HEK293 (cell line): ENCODE data around the gene PFDN5.

Experiments
- GLI4 ChIP-seq: fragments of 450-650 bp; formaldehyde crosslinking; IDR thresholded peaks from 2 replicates; pipeline ENCODE4 v1.5.1; 2016; ENCODE audit warnings: missing biosample characterization, missing genetic modification characterization
- GLIS1 ChIP-seq: fragments of 450-650 bp; formaldehyde crosslinking; IDR thresholded peaks from 2 replicates; pipeline ENCODE4 v1.5.1; 2016; ENCODE audit warnings: missing biosample characterization, missing genetic modification characterization
- OVOL3 ChIP-seq: fragments of 450-650 bp; formaldehyde crosslinking; IDR thresholded peaks from 2 replicates; pipeline ENCODE4 v1.5.1; 2016; ENCODE audit warnings: missing biosample characterization, missing genetic modification characterization
- REST ChIP-seq: fragments of 450-650 bp; formaldehyde crosslinking; IDR thresholded peaks from 2 replicates; pipeline ENCODE4 v1.5.1; 2016; ENCODE audit warnings: missing biosample characterization, missing genetic modification characterization
- SCRT1 ChIP-seq: fragments of 450-650 bp; formaldehyde crosslinking; IDR thresholded peaks from 2 replicates; pipeline ENCODE4 v1.5.1; 2016; ENCODE audit warnings: missing biosample characterization, missing genetic modification characterization, borderline replicate concordance
- SP3 ChIP-seq: fragments of 450-650 bp; formaldehyde crosslinking; IDR thresholded peaks from 2 replicates; pipeline ENCODE4 v1.5.1; 2016; ENCODE audit warnings: missing biosample characterization, missing genetic modification characterization
- SP7 ChIP-seq: fragments of 450-650 bp; formaldehyde crosslinking; IDR thresholded peaks from 2 replicates; pipeline ENCODE4 v1.5.1; 2016; ENCODE audit warnings: missing biosample characterization, missing genetic modification characterization
- ZFP37 ChIP-seq: fragments of 450-650 bp; formaldehyde crosslinking; IDR thresholded peaks from 2 replicates; pipeline ENCODE4 v1.5.1; 2016; ENCODE audit warnings: missing biosample characterization, missing genetic modification characterization
- ZIC2 ChIP-seq: fragments of 450-650 bp; formaldehyde crosslinking; IDR thresholded peaks from 2 replicates; pipeline ENCODE4 v1.5.1; 2016; ENCODE audit warnings: missing biosample characterization, missing genetic modification characterization
- ZNF10 ChIP-seq: fragments of 450-650 bp; formaldehyde crosslinking; IDR thresholded peaks from 2 replicates; pipeline ENCODE4 v1.5.1; 2017; ENCODE audit warnings: missing biosample characterization, missing genetic modification characterization
- ZNF221 ChIP-seq: fragments of 450-650 bp; formaldehyde crosslinking; IDR thresholded peaks from 2 replicates; pipeline ENCODE4 v1.5.1; 2017; ENCODE audit warnings: missing biosample characterization, missing genetic modification characterization, borderline replicate concordance
- ZNF311 ChIP-seq: fragments of 450-650 bp; formaldehyde crosslinking; IDR thresholded peaks from 2 replicates; pipeline ENCODE4 v1.5.1; 2017; ENCODE audit warnings: missing biosample characterization, missing genetic modification characterization, borderline replicate concordance
- ZNF335 ChIP-seq: fragments of 450-650 bp; formaldehyde crosslinking; conservative IDR thresholded peaks from 2 replicates; pipeline ENCODE4 v1.5.1; 2016; ENCODE audit warnings: missing biosample characterization, missing genetic modification characterization
- ZNF391 ChIP-seq: fragments of 450-650 bp; formaldehyde crosslinking; IDR thresholded peaks from 2 replicates; pipeline ENCODE4 v1.5.1; 2016; ENCODE audit warnings: low read depth, missing biosample characterization, missing genetic modification characterization, borderline replicate concordance
- ZNF394 ChIP-seq: fragments of 450-650 bp; formaldehyde crosslinking; IDR thresholded peaks from 2 replicates; pipeline ENCODE4 v1.5.1; 2016; ENCODE audit warnings: missing biosample characterization, missing genetic modification characterization, mild to moderate bottlenecking, moderate library complexity, borderline replicate concordance
- ZNF398 ChIP-seq: fragments of 450-650 bp; formaldehyde crosslinking; IDR thresholded peaks from 2 replicates; pipeline ENCODE4 v1.5.1; 2017; ENCODE audit warnings: missing biosample characterization, missing genetic modification characterization
- ZNF449 ChIP-seq: fragments of 450-650 bp; formaldehyde crosslinking; IDR thresholded peaks from 2 replicates; pipeline ENCODE4 v1.5.1; 2017; ENCODE audit warnings: missing biosample characterization, mild to moderate bottlenecking, missing genetic modification characterization, moderate library complexity
- ZNF48 ChIP-seq: fragments of 450-650 bp; formaldehyde crosslinking; IDR thresholded peaks from 2 replicates; pipeline ENCODE4 v1.5.1; 2016; ENCODE audit warnings: missing biosample characterization, missing genetic modification characterization
- ZNF585B ChIP-seq: fragments of 450-650 bp; formaldehyde crosslinking; IDR thresholded peaks from 2 replicates; pipeline ENCODE4 v1.5.1; 2016; ENCODE audit warnings: missing biosample characterization, missing genetic modification characterization
- ZNF596 ChIP-seq: fragments of 450-650 bp; IDR thresholded peaks from 2 replicates; pipeline ENCODE4 v1.5.0; 2018; ENCODE audit warnings: missing biosample characterization, mild to moderate bottlenecking, missing genetic modification characterization, moderate library complexity
- ZNF600 ChIP-seq: fragments of 450-650 bp; formaldehyde crosslinking; IDR thresholded peaks from 2 replicates; pipeline ENCODE4 v1.5.1; 2016; ENCODE audit warnings: missing biosample characterization, missing genetic modification characterization
- ZNF639 ChIP-seq: fragments of 450-650 bp; formaldehyde crosslinking; IDR thresholded peaks from 2 replicates; pipeline ENCODE4 v1.5.1; 2016; ENCODE audit warnings: missing biosample characterization, missing genetic modification characterization
- ZNF692 ChIP-seq: fragments of 450-650 bp; formaldehyde crosslinking; IDR thresholded peaks from 2 replicates; pipeline ENCODE4 v1.5.1; 2016; ENCODE audit warnings: missing biosample characterization, missing genetic modification characterization
- ZNF704 ChIP-seq: fragments of 450-650 bp; formaldehyde crosslinking; IDR thresholded peaks from 2 replicates; pipeline ENCODE4 v1.5.1; 2016; ENCODE audit warnings: missing biosample characterization, missing genetic modification characterization
- ZNF768 ChIP-seq: fragments of 450-650 bp; formaldehyde crosslinking; IDR thresholded peaks from 2 replicates; pipeline ENCODE4 v1.5.1; 2018; ENCODE audit warnings: missing biosample characterization, mild to moderate bottlenecking, missing genetic modification characterization
- ZNF776 ChIP-seq: fragments of 450-650 bp; formaldehyde crosslinking; IDR thresholded peaks from 2 replicates; pipeline ENCODE4 v1.5.0; 2017; ENCODE audit warnings: missing biosample characterization, missing genetic modification characterization, borderline replicate concordance
- ZSCAN18 ChIP-seq: fragments of 450-650 bp; formaldehyde crosslinking; IDR thresholded peaks from 2 replicates; pipeline ENCODE4 v1.5.1; 2016; ENCODE audit warnings: missing biosample characterization, missing genetic modification characterization

The PFDN5 gene

GRCh38 chr12:53344824-53345485, 49.6 kb downstream of the PFDN5 start (continued):
- TF ChIP-seq ZSCAN18 = no peak
- TF ChIP-seq ZNF600 (tag by site-specific recombination) = peak; percentile 75
- no peak for TF ChIP-seq ZNF585B (tag by site-specific recombination)
- peak; percentile 36; the same call in 1 of the 2 replicates for TF ChIP-seq ZFP37 (tag by site-specific recombination)
- TF ChIP-seq SCRT1 = no peak
- TF ChIP-seq ZNF48 (tag by site-specific recombination) = no peak
- peak; percentile 85 for TF ChIP-seq ZNF335
- peak; percentile 67 for TF ChIP-seq SP3
- no peak for TF ChIP-seq GLI4 (tag by site-specific recombination)
- TF ChIP-seq ZNF449 (tag by site-specific recombination) = no peak
- TF ChIP-seq ZNF692 (tag by site-specific recombination) = peak; percentile 52; the same call in 1 of the 2 replicates
- no peak for TF ChIP-seq ZNF311
- no peak for TF ChIP-seq ZNF391
- TF ChIP-seq ZNF704 = no peak
- TF ChIP-seq ZNF596 (tag by site-specific recombination) = no peak
- TF ChIP-seq ZNF10 (tag by site-specific recombination) = no peak
- TF ChIP-seq ZNF394 (tag by site-specific recombination) = peak; percentile 50; the same call in 1 of the 2 replicates
- TF ChIP-seq REST (tag by site-specific recombination) = no peak
- TF ChIP-seq ZNF398 (tag by site-specific recombination) = peak; percentile 49
- TF ChIP-seq GLIS1 (tag by site-specific recombination) = peak; percentile 97
- no peak for TF ChIP-seq ZNF768
- peak; percentile 53; the same call in 1 of the 2 replicates for TF ChIP-seq SP7
- TF ChIP-seq ZNF776 (tag by site-specific recombination) = no peak
- peak; percentile 95 for TF ChIP-seq ZIC2 (tag by site-specific recombination)
- TF ChIP-seq ZNF221 (tag by site-specific recombination) = no peak
- TF ChIP-seq OVOL3 (tag by site-specific recombination) = no peak
- 0 out of 2 replicates have a peak, but pooled peaks have one; percentile 37 for TF ChIP-seq ZNF639 (tag by site-specific recombination)
